Parathyroid adenoma (tissue), 2 donors: ENCODE results near the gene BMPER.

ENCODE experiments used
- H2AFZ ChIP-seq: fragments of 300-600 bp; sonication (generic); one replicate; pipeline ENCODE4 v1.7.0; 2017; ENCODE audit warnings: antibody characterized with exemption, mild to moderate bottlenecking
- H3K27ac ChIP-seq: fragments of 300-600 bp; sonication (generic); one replicate; pipeline ENCODE4 v1.7.0; 2017
- H3K27me3 ChIP-seq: fragments of 300-600 bp; sonication (generic); one replicate; pipeline ENCODE4 v1.7.0; 2017; ENCODE audit warnings: low read length; ENCODE audit not compliant: control insufficient read depth, insufficient read depth
- H3K36me3 ChIP-seq: fragments of 300-600 bp; sonication (generic); one replicate; pipeline ENCODE4 v1.7.0; 2017; ENCODE audit warnings: low read length; ENCODE audit not compliant: control insufficient read depth, insufficient read depth
- H3K4me1 ChIP-seq: fragments of 300-600 bp; sonication (generic); one replicate; pipeline ENCODE4 v1.7.0; 2017; ENCODE audit warnings: control low read depth
- H3K4me2 ChIP-seq: fragments of 300-600 bp; sonication (generic); one replicate; pipeline ENCODE4 v1.7.0; 2017; ENCODE audit warnings: low read length
- H3K4me3 ChIP-seq: fragments of 300-600 bp; sonication (generic); one replicate; pipeline ENCODE4 v1.7.0; 2017; ENCODE audit warnings: low read depth, low read length
- H3K79me2 ChIP-seq: fragments of 300-600 bp; sonication (generic); one replicate; pipeline ENCODE4 v1.7.0; 2017; ENCODE audit warnings: control low read depth
- H3K9ac ChIP-seq: fragments of 300-600 bp; sonication (generic); one replicate; pipeline ENCODE4 v1.7.0; 2017; ENCODE audit warnings: mild to moderate bottlenecking
- H3K9me3 ChIP-seq: fragments of 300-600 bp; sonication (generic); one replicate; pipeline ENCODE4 v1.7.0; 2017; ENCODE audit warnings: low read length; ENCODE audit not compliant: control insufficient read depth
- TF ChIP-seq, protein P1 (sequence below): fragments of 300-600 bp; sonication (generic); IDR thresholded peaks from one replicate; pipeline ENCODE4 v1.7.0; 2017; ENCODE audit warnings: antibody characterized with exemption, mild to moderate bottlenecking
- donor health status: primary hyperparathyroidism.

BMPER gene

DNA sequence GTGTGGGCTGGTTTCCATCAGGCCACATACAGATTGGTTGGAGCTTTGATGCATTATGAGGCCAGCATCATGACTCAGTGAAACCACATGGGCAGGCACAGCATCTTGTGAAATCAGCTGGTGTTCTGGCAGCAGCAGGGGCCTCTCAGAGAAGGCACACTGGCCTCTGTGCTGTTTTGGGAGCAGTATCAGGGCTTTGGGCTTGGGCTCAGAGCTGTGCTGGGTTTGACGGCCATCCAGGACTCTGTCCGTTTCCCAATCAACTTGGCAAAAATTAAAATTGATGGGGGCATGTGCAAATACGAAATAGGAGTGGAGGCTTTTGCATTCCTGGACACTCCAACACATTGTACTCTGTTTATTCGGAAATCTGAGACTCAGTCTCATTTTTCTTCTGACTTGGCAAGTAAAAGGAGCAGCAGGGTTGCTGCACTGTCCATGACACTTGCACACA, 190.9 kb downstream of the BMPER start:
- Histone ChIP-seq H3K36me3 (no peaks in the 10 kb centered on the region), H3K79me2 (no peaks in the 10 kb centered on the region), H3K9ac (no peak overlapping the region), H3K27me3 (no peaks in the 10 kb centered on the region), H3K27ac (peak overlapping the region; percentile 1), H3K9me3 (no peaks in the 10 kb centered on the region), H2AFZ (peak overlapping the region; percentile 44), H3K4me1 (peaks cover 8% of the 10 kb centered on the region), H3K4me3 (no peak overlapping the region), H3K4me2 (no peak overlapping the region)
- TF ChIP-seq, protein P1, sequence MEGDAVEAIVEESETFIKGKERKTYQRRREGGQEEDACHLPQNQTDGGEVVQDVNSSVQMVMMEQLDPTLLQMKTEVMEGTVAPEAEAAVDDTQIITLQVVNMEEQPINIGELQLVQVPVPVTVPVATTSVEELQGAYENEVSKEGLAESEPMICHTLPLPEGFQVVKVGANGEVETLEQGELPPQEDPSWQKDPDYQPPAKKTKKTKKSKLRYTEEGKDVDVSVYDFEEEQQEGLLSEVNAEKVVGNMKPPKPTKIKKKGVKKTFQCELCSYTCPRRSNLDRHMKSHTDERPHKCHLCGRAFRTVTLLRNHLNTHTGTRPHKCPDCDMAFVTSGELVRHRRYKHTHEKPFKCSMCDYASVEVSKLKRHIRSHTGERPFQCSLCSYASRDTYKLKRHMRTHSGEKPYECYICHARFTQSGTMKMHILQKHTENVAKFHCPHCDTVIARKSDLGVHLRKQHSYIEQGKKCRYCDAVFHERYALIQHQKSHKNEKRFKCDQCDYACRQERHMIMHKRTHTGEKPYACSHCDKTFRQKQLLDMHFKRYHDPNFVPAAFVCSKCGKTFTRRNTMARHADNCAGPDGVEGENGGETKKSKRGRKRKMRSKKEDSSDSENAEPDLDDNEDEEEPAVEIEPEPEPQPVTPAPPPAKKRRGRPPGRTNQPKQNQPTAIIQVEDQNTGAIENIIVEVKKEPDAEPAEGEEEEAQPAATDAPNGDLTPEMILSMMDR: no peak

DNA sequence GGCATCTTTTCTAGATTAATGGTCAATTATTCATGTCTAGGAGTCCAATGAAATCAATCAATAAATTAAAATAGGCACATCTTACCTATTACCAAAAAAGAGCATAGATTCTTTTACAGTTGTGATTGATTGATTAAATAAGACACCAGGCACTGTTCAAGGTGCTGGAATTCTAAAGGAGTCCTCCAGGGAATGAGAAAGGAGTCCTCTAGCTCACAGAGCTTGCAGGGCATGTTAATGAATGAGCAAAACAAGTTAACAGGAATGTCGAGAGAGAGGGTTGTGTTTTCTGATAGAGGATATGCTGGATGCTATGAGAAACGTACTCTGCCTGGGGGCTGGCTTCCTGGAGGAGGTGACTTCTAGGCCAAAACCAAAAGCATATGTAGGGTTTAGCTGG, 191.4 kb downstream of the BMPER start:
- Histone ChIP-seq H3K27ac (no peak overlapping the region), H3K9ac (no peak overlapping the region), H3K4me1 (peaks cover 8% of the 10 kb centered on the region), H3K4me3 (no peak overlapping the region), H3K27me3 (no peaks in the 10 kb centered on the region), H3K4me2 (no peak overlapping the region), H3K36me3 (no peaks in the 10 kb centered on the region), H2AFZ (peak overlapping the region; percentile 44), H3K79me2 (no peaks in the 10 kb centered on the region), H3K9me3 (no peaks in the 10 kb centered on the region)
- TF ChIP-seq, protein P1: no peak

DNA sequence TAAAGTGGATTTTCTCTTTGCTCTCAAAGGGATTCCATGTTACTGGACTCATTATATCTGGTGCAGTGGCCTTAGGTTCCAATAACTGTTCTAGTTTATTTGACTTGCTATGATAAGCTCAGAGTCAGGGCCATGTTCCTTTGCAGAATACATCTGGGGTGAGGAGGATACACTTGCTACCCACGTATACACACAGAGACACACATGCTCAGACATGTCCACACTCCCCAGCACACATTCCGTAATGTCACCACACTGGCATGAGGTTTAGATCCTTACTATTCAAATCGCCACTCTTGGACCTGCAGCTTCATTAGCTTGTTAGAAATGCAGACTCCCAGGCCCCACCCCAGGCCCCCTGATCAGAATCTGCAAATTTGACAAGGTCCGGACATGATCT, 195.3 kb downstream of the BMPER start:
- Histone ChIP-seq H3K4me3 (no peak overlapping the region), H2AFZ (no peak overlapping the region), H3K4me1 (peaks cover 8% of the 10 kb centered on the region), H3K27ac (no peak overlapping the region), H3K9ac (no peak overlapping the region), H3K4me2 (no peak overlapping the region), H3K79me2 (no peaks in the 10 kb centered on the region), H3K9me3 (no peaks in the 10 kb centered on the region), H3K27me3 (no peaks in the 10 kb centered on the region), H3K36me3 (no peaks in the 10 kb centered on the region)
- TF ChIP-seq, protein P1: no peak

DNA sequence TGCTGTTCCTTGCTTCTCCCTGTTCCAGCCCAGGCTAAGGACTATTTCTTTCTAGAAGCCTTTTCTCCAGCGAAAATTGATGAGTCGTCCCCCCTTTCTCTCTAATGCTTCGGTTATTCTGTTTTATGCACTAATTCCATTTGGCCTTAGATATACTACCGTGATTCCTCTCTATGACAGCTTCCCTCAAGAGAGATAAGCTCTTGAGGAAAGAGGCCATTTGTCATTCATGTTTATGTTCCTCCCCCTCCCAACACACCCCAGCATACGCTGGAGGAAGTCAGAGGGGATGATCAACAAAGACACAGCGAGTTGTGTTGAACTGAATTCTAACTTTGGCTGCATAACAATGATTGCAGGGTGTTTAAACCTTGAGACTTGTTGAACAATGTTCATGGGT, 198.8 kb downstream of the BMPER start:
- no peaks in the 10 kb centered on the region for H3K79me2 ChIP-seq
- no peak overlapping the region for H2AFZ ChIP-seq
- H3K9ac ChIP-seq: no peak overlapping the region
- no peaks in the 10 kb centered on the region for H3K36me3 ChIP-seq
- H3K4me1 ChIP-seq: peaks cover 13% of the 10 kb centered on the region
- TF ChIP-seq, protein P1: no peak
- no peak overlapping the region for H3K4me3 ChIP-seq
- H3K9me3 ChIP-seq: no peaks in the 10 kb centered on the region
- no peaks in the 10 kb centered on the region for H3K27me3 ChIP-seq
- no peak overlapping the region for H3K27ac ChIP-seq
- H3K4me2 ChIP-seq: no peak overlapping the region

DNA sequence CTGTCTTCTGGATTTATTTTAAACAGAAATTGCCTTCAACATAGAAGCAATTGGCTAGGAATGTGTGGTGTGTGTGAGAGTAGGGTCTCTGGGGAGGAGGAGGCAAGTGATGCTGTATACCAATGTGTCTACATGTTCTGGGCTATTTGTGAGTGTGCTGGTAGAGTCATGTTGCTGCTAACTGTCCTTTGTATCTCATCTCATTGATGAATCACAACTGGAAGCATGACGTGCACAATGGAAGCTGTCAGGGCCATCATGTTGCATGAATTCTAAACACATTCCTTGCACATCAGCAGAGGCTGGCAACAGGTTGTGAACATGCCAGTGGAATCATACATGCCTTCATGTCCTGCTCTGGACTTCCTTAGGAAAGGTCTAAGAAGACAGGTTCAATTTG, 199.7 kb downstream of the BMPER start:
- peaks cover 13% of the 10 kb centered on the region for H3K4me1 ChIP-seq
- no peak overlapping the region for H3K27ac ChIP-seq
- no peak overlapping the region for H2AFZ ChIP-seq
- H3K27me3 ChIP-seq: no peaks in the 10 kb centered on the region
- no peak overlapping the region for H3K4me2 ChIP-seq
- no peaks in the 10 kb centered on the region for H3K9me3 ChIP-seq
- no peaks in the 10 kb centered on the region for H3K79me2 ChIP-seq
- no peaks in the 10 kb centered on the region for H3K36me3 ChIP-seq
- TF ChIP-seq, protein P1: no peak
- H3K9ac ChIP-seq: no peak overlapping the region
- H3K4me3 ChIP-seq: no peak overlapping the region
